Left lung (tissue), 10 donors: ENCODE results near the gene CHD1L. TPM values are rescaled to one million over a fixed set of nuclear protein-coding genes. Genes with fewer than 3 reads are reported as not detected.

Experiments used
- ATAC-seq: fragments of 200-7000 bp; cut with Tn5 transposase; one replicate; pipeline ENCODE4 v1.9.1; 2020; ENCODE audit warnings: moderate library complexity
- DNase-seq, 4 donors: peaks; one replicate each; pipeline ENCODE4 v3.0.0-alpha.2; 2013 to 2020
- H3K27ac ChIP-seq, 2 donors: fragments of 200-600 bp; sonication (generic) in 1 of 2; one replicate each; pipeline versions ENCODE4 v1.5.0 to v1.8.0; 2020 to 2021
- H3K27me3 ChIP-seq, 2 donors: fragments of 200-600 bp; sonication (generic) in 1 of 2; one replicate each; pipeline versions ENCODE4 v1.5.0 to v1.8.0; 2020 to 2021
- H3K36me3 ChIP-seq, 2 donors: fragments of 200-600 bp; sonication (generic) in 1 of 2; one replicate each; pipeline versions ENCODE4 v1.5.0 to v1.8.0; 2020 to 2021
- H3K4me1 ChIP-seq, 2 donors: fragments of 200-600 bp; one replicate each; pipeline ENCODE4 v1.8.0; 2021
- H3K4me3 ChIP-seq, 2 donors: fragments of 200-600 bp; sonication (generic) in 1 of 2; one replicate each; pipeline versions ENCODE4 v1.5.0 to v1.8.0; 2020 to 2021; ENCODE audit warnings: mild to moderate bottlenecking in 1 of 2
- H3K9me3 ChIP-seq, 2 donors: fragments of 200-600 bp; sonication (generic) in 1 of 2; one replicate each; pipeline versions ENCODE4 v1.5.0 to v1.8.0; 2020 to 2021
- intact Hi-C, 2 donors: fragments of 100-400 bp; cut with DNase I; formaldehyde crosslinking; loops; one replicate each; pipeline versions ENCODE4 v1.11.2 to v1.14.2; 2022
- polyA plus RNA-seq, 6 donors: library from polyadenylated mRNA; unstranded; fragments of 120-200 nt; gene quantifications; one replicate each; pipeline ENCODE4 v1.2.1, GENCODE V29; 2013; ENCODE audit not compliant: insufficient read length in 6 of 6
- total RNA-seq, 2 donors: library from RNA; stranded (reverse); fragmentation: NEBNext Ultra II Directional; extraction: Animal tissue kit (Norgen Biotek cat#: 25700); gene quantifications; one replicate each; pipeline ENCODE4 v1.2.1, GENCODE V29; 2021
- TF ChIP-seq, protein P1 (sequence below), 2 donors: fragments of 200-600 bp; sonication (generic) in 1 of 2; IDR thresholded peaks; one replicate each; pipeline versions ENCODE4 v1.5.0 to v1.8.0; 2021; ENCODE audit warnings: antibody characterized with exemption in 2 of 2
- donor health status: DM: no; HTN: yes; CAD: no.
- donor health status: DM: no; HTN: no; CAD: no.

CHD1L gene
- total and polyA plus RNA-seq, 8 donors = 36.2 to 72.0 (median 60.7) TPM

DNA sequence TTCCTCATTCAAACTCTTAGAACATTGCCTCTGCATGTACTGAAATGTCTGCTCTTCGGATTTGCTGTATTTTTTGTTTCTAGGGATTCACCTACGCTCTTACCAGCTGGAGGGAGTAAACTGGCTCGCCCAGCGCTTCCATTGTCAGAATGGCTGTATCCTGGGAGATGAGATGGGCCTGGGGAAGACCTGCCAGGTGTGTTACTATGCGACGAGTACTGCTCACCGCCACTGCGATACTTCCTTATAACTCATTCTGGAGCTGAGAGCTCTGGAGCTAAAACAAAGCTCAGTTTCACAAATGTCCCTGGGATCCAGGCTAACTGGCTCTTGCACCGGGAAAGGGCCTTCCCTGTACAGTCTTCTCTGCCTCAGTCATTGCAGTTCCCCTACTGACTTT lies 10.1 kb downstream of the CHD1L start:
- no peak for ATAC-seq
- Histone ChIP-seq H3K27ac (no peak overlapping the region), H3K9me3 (no peaks in the 10 kb centered on the region), H3K4me3 (no peak overlapping the region), H3K36me3 (peaks cover 0 to 16% of the 10 kb centered on the region in 2 donors), H3K27me3 (no peaks in the 10 kb centered on the region), H3K4me1 (peaks cover 0 to 6% of the 10 kb centered on the region in 2 donors)
- intact Hi-C loops = no loop called here
- no peak for DNase-seq
- TF ChIP-seq, protein P1, sequence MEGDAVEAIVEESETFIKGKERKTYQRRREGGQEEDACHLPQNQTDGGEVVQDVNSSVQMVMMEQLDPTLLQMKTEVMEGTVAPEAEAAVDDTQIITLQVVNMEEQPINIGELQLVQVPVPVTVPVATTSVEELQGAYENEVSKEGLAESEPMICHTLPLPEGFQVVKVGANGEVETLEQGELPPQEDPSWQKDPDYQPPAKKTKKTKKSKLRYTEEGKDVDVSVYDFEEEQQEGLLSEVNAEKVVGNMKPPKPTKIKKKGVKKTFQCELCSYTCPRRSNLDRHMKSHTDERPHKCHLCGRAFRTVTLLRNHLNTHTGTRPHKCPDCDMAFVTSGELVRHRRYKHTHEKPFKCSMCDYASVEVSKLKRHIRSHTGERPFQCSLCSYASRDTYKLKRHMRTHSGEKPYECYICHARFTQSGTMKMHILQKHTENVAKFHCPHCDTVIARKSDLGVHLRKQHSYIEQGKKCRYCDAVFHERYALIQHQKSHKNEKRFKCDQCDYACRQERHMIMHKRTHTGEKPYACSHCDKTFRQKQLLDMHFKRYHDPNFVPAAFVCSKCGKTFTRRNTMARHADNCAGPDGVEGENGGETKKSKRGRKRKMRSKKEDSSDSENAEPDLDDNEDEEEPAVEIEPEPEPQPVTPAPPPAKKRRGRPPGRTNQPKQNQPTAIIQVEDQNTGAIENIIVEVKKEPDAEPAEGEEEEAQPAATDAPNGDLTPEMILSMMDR (IDR thresholded peaks at IDR 0.05) = no peak

DNA sequence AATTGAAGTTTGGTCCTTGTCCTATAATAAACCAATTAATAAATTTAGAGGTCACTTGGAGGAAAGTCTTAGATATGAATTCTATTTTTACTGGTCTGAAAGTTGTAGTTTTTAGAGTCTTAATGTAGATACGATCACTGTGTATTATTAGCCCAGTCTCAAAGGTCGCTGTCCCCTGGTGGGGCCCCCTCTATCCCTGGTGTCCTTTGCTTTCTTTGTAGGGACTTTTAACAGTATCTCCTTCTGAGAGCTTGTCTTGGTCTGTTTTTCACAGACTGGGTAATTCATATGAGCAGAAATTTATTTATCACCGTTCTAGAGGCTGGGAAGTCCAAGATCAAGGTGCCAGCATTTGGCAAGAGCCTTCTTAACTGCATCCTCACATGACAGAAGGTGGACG lies 18.5 kb downstream of the CHD1L start:
- Histone ChIP-seq H3K36me3 (peaks cover 0 to 53% of the 10 kb centered on the region in 2 donors), H3K27ac (no peak overlapping the region), H3K9me3 (no peaks in the 10 kb centered on the region), H3K27me3 (no peaks in the 10 kb centered on the region), H3K4me1 (no peaks in the 10 kb centered on the region), H3K4me3 (no peak overlapping the region)
- DNase-seq (no peak), ATAC-seq (no peak)
- TF ChIP-seq, protein P1 (IDR thresholded peaks at IDR 0.05) = no peak
- intact Hi-C loops = no loop called here

DNA sequence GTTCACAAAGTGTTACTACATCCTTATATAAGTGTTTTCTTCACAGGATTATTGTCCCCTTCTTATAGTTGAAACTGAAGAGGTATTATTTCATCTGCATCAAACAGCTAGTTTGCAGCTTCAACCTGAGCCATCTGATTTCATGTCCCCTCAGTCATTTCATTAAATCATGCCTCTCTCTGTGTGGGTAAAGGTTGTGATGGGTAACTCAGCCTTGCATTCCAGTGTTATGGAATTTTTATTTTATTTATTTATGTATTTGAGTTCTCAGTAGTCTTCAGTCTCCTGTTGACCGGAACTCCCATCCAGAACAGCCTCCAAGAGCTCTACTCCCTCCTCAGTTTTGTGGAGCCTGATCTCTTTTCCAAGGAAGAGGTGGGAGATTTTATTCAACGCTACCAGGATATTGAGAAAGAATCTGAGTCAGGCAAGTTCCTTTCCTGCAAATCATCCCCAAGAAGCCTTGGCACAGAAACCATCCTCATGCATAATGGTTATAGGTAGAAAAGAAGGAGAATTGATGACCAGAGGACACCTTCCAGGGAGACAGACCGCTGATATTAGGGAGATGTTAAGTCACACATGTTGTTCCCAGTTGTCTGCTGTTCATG lies 21.8 kb downstream of the CHD1L start:
- intact Hi-C loops = no loop called here
- H3K36me3 ChIP-seq = peaks cover 0 to 81% of the 10 kb centered on the region in 2 donors
- no peaks in the 10 kb centered on the region for H3K9me3 ChIP-seq
- TF ChIP-seq, protein P1 (IDR thresholded peaks at IDR 0.05) = no peak
- H3K4me1 ChIP-seq = no peaks in the 10 kb centered on the region
- ATAC-seq (no peak), DNase-seq (no peak)
- H3K27me3 ChIP-seq = no peaks in the 10 kb centered on the region
- no peak overlapping the region for H3K27ac ChIP-seq
- H3K4me3 ChIP-seq = no peak overlapping the region

GRCh38 chr1:147266381-147266780 lies 23.9 kb downstream of the CHD1L start:
- intact Hi-C loops = no loop called here
- TF ChIP-seq, protein P1 (IDR thresholded peaks at IDR 0.05) = no peak

DNA sequence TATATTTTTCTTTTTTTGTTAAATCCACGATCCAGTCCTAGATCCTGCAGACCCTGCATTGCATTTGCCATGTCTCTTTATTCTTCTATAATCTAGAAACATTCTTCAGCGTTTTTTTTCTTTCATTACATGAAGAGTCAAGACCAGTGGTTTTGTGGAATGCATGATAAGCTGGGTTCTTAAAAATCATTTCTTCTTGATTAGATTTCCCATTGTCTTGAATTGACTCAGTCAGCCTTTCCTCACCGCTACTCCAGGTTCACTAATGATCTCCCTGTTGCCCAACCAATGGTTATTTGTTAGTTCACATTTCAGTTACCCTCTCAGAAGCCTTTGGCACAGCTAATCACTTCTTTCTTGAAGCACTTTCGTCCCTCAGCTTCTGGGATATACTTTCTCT lies 25.2 kb downstream of the CHD1L start:
- TF ChIP-seq, protein P1 (IDR thresholded peaks at IDR 0.05) = no peak
- H3K27ac ChIP-seq = no peak overlapping the region
- H3K9me3 ChIP-seq = no peaks in the 10 kb centered on the region
- DNase-seq (no peak), ATAC-seq (no peak)
- H3K4me1 ChIP-seq = no peaks in the 10 kb centered on the region
- H3K27me3 ChIP-seq = no peaks in the 10 kb centered on the region
- intact Hi-C loops = no loop called here
- H3K36me3 ChIP-seq = peaks cover 0 to 83% of the 10 kb centered on the region in 2 donors
- H3K4me3 ChIP-seq = no peak overlapping the region

More at GRCh38 chr1:147266381-147266780, 23.9 kb downstream of the CHD1L start:
- DNase-seq (no peak), ATAC-seq (no peak)
- no peaks in the 10 kb centered on the region for H3K9me3 ChIP-seq
- H3K4me1 ChIP-seq = no peaks in the 10 kb centered on the region
- H3K27me3 ChIP-seq = no peaks in the 10 kb centered on the region
- no peak overlapping the region for H3K4me3 ChIP-seq
- H3K27ac ChIP-seq = no peak overlapping the region
- H3K36me3 ChIP-seq = peaks cover 0 to 80% of the 10 kb centered on the region in 2 donors
